WTC11 (cell line): ENCODE results near the gene RGS7. TPM values are rescaled to one million over a fixed set of nuclear protein-coding genes. Genes with fewer than 3 reads are reported as not detected.

Source experiments
- ATAC-seq: fragments of 200-7000 bp; cut with Tn5 transposase; 2 replicates; pipeline ENCODE4 v1.10.0; 2021; ENCODE audit warnings: mild to moderate bottlenecking, moderate library complexity
- CTCF ChIA-PET: fragments of 300-600 bp; sonication (Branson Sonifier 250); formaldehyde crosslinking; loops from one replicate; lab custom pipeline; 2021; ENCODE audit warnings: antibody characterized with exemption; lab: Charles Lee
- POLR2A ChIA-PET: fragments of 350-600 bp; sonication (Branson Sonifier 250); formaldehyde crosslinking; loops from one replicate; lab custom pipeline; 2021; ENCODE audit warnings: antibody characterized with exemption; lab: Charles Lee
- DNase-seq: peaks from one replicate; pipeline ENCODE4 v3.0.0; 2021; ENCODE audit warnings: low spot score
- H3K27ac Mint-ChIP-seq: 2 replicates; pipeline ENCODE4 v1.8.0; 2021; ENCODE audit warnings: mixed read lengths
- H3K27me3 Mint-ChIP-seq: 2 replicates; pipeline ENCODE4 v1.8.0; 2021; ENCODE audit warnings: low read depth, mild to moderate bottlenecking, moderate library complexity, mixed read lengths
- H3K36me3 Mint-ChIP-seq: 2 replicates; pipeline ENCODE4 v1.8.0; 2021; ENCODE audit warnings: mixed read lengths
- H3K4me1 Mint-ChIP-seq: 2 replicates; pipeline ENCODE4 v1.8.0; 2022; ENCODE audit warnings: mixed read lengths
- H3K4me3 Mint-ChIP-seq: 2 replicates; pipeline ENCODE4 v1.8.0; 2021; ENCODE audit warnings: mild to moderate bottlenecking, moderate library complexity, mixed read lengths
- H3K9me3 Mint-ChIP-seq: 2 replicates; pipeline ENCODE4 v1.8.0; 2021; ENCODE audit warnings: mixed read lengths
- CREM ChIP-seq: sonication (generic); formaldehyde crosslinking; IDR thresholded peaks from 2 replicates; pipeline ENCODE4 v1.8.1; 2022; ENCODE audit warnings: mild to moderate bottlenecking, missing genetic modification reagents, moderate library complexity
- ESRRA ChIP-seq: sonication (generic); formaldehyde crosslinking; IDR thresholded peaks from 2 replicates; pipeline ENCODE4 v1.8.1; 2022; ENCODE audit warnings: mild to moderate bottlenecking, missing genetic modification reagents, borderline replicate concordance
- GABPB1 ChIP-seq: sonication (generic); formaldehyde crosslinking; IDR thresholded peaks from 2 replicates; pipeline ENCODE4 v1.8.1; 2023; ENCODE audit warnings: mild to moderate bottlenecking, missing genetic modification reagents
- GRHL2 ChIP-seq: fragments of 250-450 bp; sonication (Bioruptor Pico); IDR thresholded peaks from 2 replicates; pipeline ENCODE4 v1.8.0; 2022; ENCODE audit warnings: mild to moderate bottlenecking, moderate library complexity; ENCODE audit not compliant: insufficient replicate concordance, severe bottlenecking
- GTF2I ChIP-seq: fragments of 250-450 bp; sonication (Bioruptor Pico); conservative IDR thresholded peaks from 2 replicates; pipeline ENCODE4 v1.4.0; 2021; ENCODE audit warnings: mild to moderate bottlenecking
- JAZF1 ChIP-seq: fragments of 250-450 bp; sonication (Bioruptor Pico); IDR thresholded peaks from 2 replicates; pipeline ENCODE4 v1.9.0; 2021; ENCODE audit warnings: moderate library complexity, mild to moderate bottlenecking, inconsistent platforms
- JUN ChIP-seq: sonication (generic); formaldehyde crosslinking; IDR thresholded peaks from 2 replicates; pipeline ENCODE4 v1.8.0; 2023; ENCODE audit warnings: mild to moderate bottlenecking, missing genetic modification reagents
- MYBL2 ChIP-seq: sonication (generic); formaldehyde crosslinking; IDR thresholded peaks from 2 replicates; pipeline ENCODE4 v1.8.1; 2023; ENCODE audit warnings: mild to moderate bottlenecking, moderate library complexity, missing genetic modification reagents
- NR1H2 ChIP-seq: sonication (generic); formaldehyde crosslinking; IDR thresholded peaks from 2 replicates; pipeline ENCODE4 v1.9.0; 2021; ENCODE audit warnings: mild to moderate bottlenecking, moderate library complexity, missing genetic modification reagents
- NR2C2 ChIP-seq: sonication (generic); formaldehyde crosslinking; IDR thresholded peaks from 2 replicates; pipeline ENCODE4 v1.8.0; 2022; ENCODE audit warnings: mild to moderate bottlenecking, missing genetic modification reagents
- OVOL2 ChIP-seq: fragments of 250-450 bp; sonication (Bioruptor Pico); IDR thresholded peaks from 2 replicates; pipeline ENCODE4 v1.9.0; 2021; ENCODE audit warnings: mild to moderate bottlenecking, borderline replicate concordance
- PRRX2 ChIP-seq: fragments of 250-450 bp; sonication (Bioruptor Pico); IDR thresholded peaks from 2 replicates; pipeline ENCODE4 v1.8.0; 2021; ENCODE audit warnings: mild to moderate bottlenecking
- RELA ChIP-seq: sonication (generic); formaldehyde crosslinking; IDR thresholded peaks from 2 replicates; pipeline ENCODE4 v1.8.1; 2022; ENCODE audit warnings: missing genetic modification reagents, mild to moderate bottlenecking, borderline replicate concordance
- SMAD3 ChIP-seq: sonication (generic); formaldehyde crosslinking; IDR thresholded peaks from 2 replicates; pipeline ENCODE4 v1.8.0; 2022; ENCODE audit warnings: missing genetic modification reagents, mild to moderate bottlenecking, borderline replicate concordance
- TEAD1 ChIP-seq: sonication (generic); formaldehyde crosslinking; IDR thresholded peaks from 2 replicates; pipeline ENCODE4 v1.8.0; 2022; ENCODE audit warnings: mild to moderate bottlenecking, missing genetic modification reagents
- ZNF232 ChIP-seq: sonication (generic); formaldehyde crosslinking; IDR thresholded peaks from 2 replicates; pipeline ENCODE4 v1.8.0; 2022; ENCODE audit warnings: mild to moderate bottlenecking, missing genetic modification reagents
- total RNA-seq: library from RNA; stranded (reverse); gene quantifications from 3 replicates; pipeline ENCODE4 v1.2.3, GENCODE V29; 2021
- TF ChIP-seq, protein P1 (sequence below): sonication (generic); formaldehyde crosslinking; IDR thresholded peaks from 2 replicates; pipeline ENCODE4 v1.8.1; 2022; ENCODE audit warnings: missing genetic modification reagents, borderline replicate concordance
- TF ChIP-seq, protein P2 (sequence below): fragments of 250-450 bp; sonication (Bioruptor Pico); conservative IDR thresholded peaks from 2 replicates; pipeline ENCODE4 v1.9.0; 2021; ENCODE audit warnings: mild to moderate bottlenecking
- TF ChIP-seq, protein P3 (sequence below): fragments of 250-450 bp; sonication (Bioruptor Pico); IDR thresholded peaks from 2 replicates; pipeline ENCODE4 v1.9.0; 2021; ENCODE audit warnings: mild to moderate bottlenecking
- TF ChIP-seq, protein P4 (sequence below): fragments of 250-450 bp; sonication (Bioruptor Pico); IDR thresholded peaks from 2 replicates; pipeline ENCODE4 v1.9.0; 2021; ENCODE audit warnings: mild to moderate bottlenecking
- TF ChIP-seq, protein P5 (sequence below): sonication (generic); formaldehyde crosslinking; IDR thresholded peaks from 2 replicates; pipeline ENCODE4 v1.8.0; 2022; ENCODE audit warnings: mild to moderate bottlenecking, missing genetic modification reagents
- TF ChIP-seq, protein P6 (sequence below): sonication (generic); formaldehyde crosslinking; IDR thresholded peaks from 2 replicates; pipeline ENCODE4 v1.8.0; 2023; ENCODE audit warnings: mild to moderate bottlenecking, missing genetic modification reagents
- TF ChIP-seq, protein P7 (sequence below): sonication (generic); formaldehyde crosslinking; conservative IDR thresholded peaks from 2 replicates; pipeline ENCODE4 v1.8.1; 2023; ENCODE audit warnings: mild to moderate bottlenecking, low read depth, missing genetic modification reagents, moderate library complexity

The RGS7 gene
- total RNA-seq, 1 experiment from 2014 or later: 1.2 TPM

DNA sequence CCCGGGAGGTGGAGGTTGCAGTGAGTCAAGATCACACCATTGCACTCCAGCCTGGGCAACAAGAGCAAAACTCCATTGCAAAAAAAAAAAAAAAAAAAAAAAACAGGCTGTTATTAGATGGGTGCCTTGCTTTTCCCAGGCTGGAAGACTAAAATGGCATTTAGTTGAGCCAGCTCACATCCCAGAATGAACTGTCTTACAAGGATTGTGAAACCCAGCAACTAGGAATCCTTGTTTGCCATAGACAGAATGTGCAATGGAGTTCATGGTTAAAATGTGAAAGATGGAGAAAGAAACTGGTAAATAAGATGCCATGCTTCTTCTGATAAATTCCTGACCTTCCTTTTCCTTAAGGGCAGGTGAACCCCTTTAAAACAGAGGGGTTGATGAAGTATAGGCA is 529.2 kb downstream of the RGS7 start:
- POLR2A ChIA-PET: interaction anchor here (0.7 kb wide), 1 partner anchor 1605 kb away, joined by 5 read pairs; no protein-coding TSS in a partner anchor
- CTCF ChIA-PET: no interaction called here
- Mint-ChIP-seq H3K27ac (no peak overlapping the region), H3K4me1 (peaks cover 4% of the 10 kb centered on the region; the same call in 1 of the 2 replicates), H3K27me3 (no peaks in the 10 kb centered on the region), H3K9me3 (no peaks in the 10 kb centered on the region), H3K4me3 (no peak overlapping the region), H3K36me3 (no peaks in the 10 kb centered on the region)
- DNase-seq (no peak), ATAC-seq (no peak)
- TF ChIP-seq, protein P1, sequence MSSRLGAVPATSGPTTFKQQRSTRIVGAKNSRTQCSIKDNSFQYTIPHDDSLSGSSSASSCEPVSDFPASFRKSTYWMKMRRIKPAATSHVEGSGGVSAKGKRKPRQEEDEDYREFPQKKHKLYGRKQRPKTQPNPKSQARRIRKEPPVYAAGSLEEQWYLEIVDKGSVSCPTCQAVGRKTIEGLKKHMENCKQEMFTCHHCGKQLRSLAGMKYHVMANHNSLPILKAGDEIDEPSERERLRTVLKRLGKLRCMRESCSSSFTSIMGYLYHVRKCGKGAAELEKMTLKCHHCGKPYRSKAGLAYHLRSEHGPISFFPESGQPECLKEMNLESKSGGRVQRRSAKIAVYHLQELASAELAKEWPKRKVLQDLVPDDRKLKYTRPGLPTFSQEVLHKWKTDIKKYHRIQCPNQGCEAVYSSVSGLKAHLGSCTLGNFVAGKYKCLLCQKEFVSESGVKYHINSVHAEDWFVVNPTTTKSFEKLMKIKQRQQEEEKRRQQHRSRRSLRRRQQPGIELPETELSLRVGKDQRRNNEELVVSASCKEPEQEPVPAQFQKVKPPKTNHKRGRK (CRISPR knock-in tag): no peak
- no peak for TF ChIP-seq GRHL2 (CRISPR knock-in tag)
- no peak for TF ChIP-seq MYBL2 (CRISPR knock-in tag)
- no peak for TF ChIP-seq ZNF232
- TF ChIP-seq RELA: no peak
- TF ChIP-seq GABPB1 (CRISPR knock-in tag): no peak
- TF ChIP-seq, protein P2, sequence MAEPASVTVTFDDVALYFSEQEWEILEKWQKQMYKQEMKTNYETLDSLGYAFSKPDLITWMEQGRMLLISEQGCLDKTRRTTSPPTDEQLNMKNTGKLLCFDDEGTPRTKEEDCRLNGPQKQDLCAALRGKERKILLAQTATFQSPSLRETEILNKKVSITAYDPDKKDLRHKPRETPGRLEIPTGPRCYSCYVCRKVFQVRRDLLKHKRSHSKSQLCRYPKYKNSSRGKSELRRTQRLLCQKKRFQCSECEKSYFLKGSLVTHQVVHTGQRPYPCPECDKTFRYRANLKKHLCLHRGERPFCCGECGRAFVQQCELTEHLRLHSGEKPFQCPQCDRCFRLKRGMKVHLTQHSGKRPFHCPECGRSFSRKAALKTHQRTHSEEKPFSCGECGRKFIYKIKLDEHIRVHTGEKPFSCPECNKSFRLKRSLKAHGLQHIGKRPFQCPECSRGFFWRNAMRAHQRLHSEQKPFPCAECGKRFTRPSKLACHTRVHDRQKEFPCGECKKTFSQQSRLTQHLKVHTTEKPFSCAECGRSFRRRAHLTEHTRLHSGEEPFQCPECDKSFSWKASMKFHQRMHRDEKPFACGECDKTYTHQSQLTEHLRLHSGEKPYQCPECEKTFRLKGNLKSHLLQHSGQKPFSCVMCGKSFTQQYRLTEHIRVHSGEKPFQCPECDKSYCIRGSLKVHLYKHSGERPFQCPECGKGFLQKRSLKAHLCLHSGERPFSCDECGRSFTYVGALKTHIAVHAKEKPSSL: no peak
- no peak for TF ChIP-seq NR2C2 (CRISPR knock-in tag)
- no peak for TF ChIP-seq SMAD3
- TF ChIP-seq GTF2I: no peak
- TF ChIP-seq JAZF1: no peak
- TF ChIP-seq JUN (CRISPR knock-in tag): no peak
- no peak for TF ChIP-seq PRRX2 (CRISPR knock-in tag)
- no peak for TF ChIP-seq ESRRA (CRISPR knock-in tag)

DNA sequence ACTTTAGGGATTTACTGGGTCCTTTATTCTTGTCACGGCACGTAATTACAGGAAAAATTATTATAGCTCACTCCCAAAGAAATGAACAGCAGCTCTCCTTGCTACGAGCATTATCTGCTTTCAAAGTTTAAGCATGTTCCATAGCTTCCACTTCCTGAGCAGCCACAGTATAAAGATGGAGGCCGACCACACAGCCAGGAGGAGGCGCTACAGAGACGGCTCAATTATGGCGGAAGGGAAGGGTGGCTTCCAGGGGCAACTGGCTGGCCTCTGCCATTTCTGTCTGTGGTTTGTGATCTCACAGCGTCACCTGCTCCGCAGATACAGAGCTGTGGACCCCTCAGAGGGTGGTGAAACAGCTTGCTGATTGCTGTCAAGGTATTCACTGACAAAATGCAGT is 532.8 kb downstream of the RGS7 start:
- Mint-ChIP-seq H3K4me3 (no peak overlapping the region), H3K36me3 (no peaks in the 10 kb centered on the region), H3K4me1 (peaks cover 4% of the 10 kb centered on the region; the same call in 1 of the 2 replicates), H3K27ac (no peak overlapping the region), H3K9me3 (peaks cover 9% of the 10 kb centered on the region; the same call in 1 of the 2 replicates), H3K27me3 (no peaks in the 10 kb centered on the region)
- ChIA-PET CTCF (interaction anchor here (0.5 to 0.9 kb wide), 3 partner anchors 26 to 762 kb away, joined by 3 to 5 read pairs (median 3); no protein-coding TSS in a partner anchor), POLR2A (no interaction called here)
- ATAC-seq (peak; percentile 39; the same call in 1 of the 2 replicates), DNase-seq (peak; percentile 24)
- TF ChIP-seq, protein P3, sequence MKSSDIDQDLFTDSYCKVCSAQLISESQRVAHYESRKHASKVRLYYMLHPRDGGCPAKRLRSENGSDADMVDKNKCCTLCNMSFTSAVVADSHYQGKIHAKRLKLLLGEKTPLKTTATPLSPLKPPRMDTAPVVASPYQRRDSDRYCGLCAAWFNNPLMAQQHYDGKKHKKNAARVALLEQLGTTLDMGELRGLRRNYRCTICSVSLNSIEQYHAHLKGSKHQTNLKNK (CRISPR knock-in tag): no peak
- TF ChIP-seq TEAD1 (no peak), GABPB1 (CRISPR knock-in tag) (no peak), GRHL2 (CRISPR knock-in tag) (no peak), CREM (CRISPR knock-in tag) (no peak), NR1H2 (no peak), ZNF232 (no peak), OVOL2 (CRISPR knock-in tag) (no peak)
- TF ChIP-seq, protein P4, sequence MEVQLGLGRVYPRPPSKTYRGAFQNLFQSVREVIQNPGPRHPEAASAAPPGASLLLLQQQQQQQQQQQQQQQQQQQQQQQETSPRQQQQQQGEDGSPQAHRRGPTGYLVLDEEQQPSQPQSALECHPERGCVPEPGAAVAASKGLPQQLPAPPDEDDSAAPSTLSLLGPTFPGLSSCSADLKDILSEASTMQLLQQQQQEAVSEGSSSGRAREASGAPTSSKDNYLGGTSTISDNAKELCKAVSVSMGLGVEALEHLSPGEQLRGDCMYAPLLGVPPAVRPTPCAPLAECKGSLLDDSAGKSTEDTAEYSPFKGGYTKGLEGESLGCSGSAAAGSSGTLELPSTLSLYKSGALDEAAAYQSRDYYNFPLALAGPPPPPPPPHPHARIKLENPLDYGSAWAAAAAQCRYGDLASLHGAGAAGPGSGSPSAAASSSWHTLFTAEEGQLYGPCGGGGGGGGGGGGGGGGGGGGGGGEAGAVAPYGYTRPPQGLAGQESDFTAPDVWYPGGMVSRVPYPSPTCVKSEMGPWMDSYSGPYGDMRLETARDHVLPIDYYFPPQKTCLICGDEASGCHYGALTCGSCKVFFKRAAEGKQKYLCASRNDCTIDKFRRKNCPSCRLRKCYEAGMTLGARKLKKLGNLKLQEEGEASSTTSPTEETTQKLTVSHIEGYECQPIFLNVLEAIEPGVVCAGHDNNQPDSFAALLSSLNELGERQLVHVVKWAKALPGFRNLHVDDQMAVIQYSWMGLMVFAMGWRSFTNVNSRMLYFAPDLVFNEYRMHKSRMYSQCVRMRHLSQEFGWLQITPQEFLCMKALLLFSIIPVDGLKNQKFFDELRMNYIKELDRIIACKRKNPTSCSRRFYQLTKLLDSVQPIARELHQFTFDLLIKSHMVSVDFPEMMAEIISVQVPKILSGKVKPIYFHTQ (CRISPR knock-in tag): no peak
- TF ChIP-seq, protein P5, sequence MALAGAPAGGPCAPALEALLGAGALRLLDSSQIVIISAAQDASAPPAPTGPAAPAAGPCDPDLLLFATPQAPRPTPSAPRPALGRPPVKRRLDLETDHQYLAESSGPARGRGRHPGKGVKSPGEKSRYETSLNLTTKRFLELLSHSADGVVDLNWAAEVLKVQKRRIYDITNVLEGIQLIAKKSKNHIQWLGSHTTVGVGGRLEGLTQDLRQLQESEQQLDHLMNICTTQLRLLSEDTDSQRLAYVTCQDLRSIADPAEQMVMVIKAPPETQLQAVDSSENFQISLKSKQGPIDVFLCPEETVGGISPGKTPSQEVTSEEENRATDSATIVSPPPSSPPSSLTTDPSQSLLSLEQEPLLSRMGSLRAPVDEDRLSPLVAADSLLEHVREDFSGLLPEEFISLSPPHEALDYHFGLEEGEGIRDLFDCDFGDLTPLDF (CRISPR knock-in tag): no peak
- TF ChIP-seq, protein P6, sequence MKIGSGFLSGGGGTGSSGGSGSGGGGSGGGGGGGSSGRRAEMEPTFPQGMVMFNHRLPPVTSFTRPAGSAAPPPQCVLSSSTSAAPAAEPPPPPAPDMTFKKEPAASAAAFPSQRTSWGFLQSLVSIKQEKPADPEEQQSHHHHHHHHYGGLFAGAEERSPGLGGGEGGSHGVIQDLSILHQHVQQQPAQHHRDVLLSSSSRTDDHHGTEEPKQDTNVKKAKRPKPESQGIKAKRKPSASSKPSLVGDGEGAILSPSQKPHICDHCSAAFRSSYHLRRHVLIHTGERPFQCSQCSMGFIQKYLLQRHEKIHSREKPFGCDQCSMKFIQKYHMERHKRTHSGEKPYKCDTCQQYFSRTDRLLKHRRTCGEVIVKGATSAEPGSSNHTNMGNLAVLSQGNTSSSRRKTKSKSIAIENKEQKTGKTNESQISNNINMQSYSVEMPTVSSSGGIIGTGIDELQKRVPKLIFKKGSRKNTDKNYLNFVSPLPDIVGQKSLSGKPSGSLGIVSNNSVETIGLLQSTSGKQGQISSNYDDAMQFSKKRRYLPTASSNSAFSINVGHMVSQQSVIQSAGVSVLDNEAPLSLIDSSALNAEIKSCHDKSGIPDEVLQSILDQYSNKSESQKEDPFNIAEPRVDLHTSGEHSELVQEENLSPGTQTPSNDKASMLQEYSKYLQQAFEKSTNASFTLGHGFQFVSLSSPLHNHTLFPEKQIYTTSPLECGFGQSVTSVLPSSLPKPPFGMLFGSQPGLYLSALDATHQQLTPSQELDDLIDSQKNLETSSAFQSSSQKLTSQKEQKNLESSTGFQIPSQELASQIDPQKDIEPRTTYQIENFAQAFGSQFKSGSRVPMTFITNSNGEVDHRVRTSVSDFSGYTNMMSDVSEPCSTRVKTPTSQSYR: no peak
- TF ChIP-seq, protein P7, sequence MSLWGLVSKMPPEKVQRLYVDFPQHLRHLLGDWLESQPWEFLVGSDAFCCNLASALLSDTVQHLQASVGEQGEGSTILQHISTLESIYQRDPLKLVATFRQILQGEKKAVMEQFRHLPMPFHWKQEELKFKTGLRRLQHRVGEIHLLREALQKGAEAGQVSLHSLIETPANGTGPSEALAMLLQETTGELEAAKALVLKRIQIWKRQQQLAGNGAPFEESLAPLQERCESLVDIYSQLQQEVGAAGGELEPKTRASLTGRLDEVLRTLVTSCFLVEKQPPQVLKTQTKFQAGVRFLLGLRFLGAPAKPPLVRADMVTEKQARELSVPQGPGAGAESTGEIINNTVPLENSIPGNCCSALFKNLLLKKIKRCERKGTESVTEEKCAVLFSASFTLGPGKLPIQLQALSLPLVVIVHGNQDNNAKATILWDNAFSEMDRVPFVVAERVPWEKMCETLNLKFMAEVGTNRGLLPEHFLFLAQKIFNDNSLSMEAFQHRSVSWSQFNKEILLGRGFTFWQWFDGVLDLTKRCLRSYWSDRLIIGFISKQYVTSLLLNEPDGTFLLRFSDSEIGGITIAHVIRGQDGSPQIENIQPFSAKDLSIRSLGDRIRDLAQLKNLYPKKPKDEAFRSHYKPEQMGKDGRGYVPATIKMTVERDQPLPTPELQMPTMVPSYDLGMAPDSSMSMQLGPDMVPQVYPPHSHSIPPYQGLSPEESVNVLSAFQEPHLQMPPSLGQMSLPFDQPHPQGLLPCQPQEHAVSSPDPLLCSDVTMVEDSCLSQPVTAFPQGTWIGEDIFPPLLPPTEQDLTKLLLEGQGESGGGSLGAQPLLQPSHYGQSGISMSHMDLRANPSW (CRISPR knock-in tag): no peak
